Peyer's patch (tissue), 4 donors: Measurements from ENCODE around the gene HAS3. TPM values are rescaled to one million over a fixed set of nuclear protein-coding genes. Genes with fewer than 3 reads are reported as not detected.

Experiments used
- DNase-seq, 3 donors: peaks; one replicate each; pipeline ENCODE4 v3.0.0-alpha.2; 2017 to 2019
- H3K27ac ChIP-seq, 4 donors: fragments of 200-600 bp; sonication (generic); one replicate each; pipeline ENCODE4 v1.5.1; 2016 to 2019
- H3K27me3 ChIP-seq, 2 donors: fragments of 200-600 bp; sonication (generic); one replicate each; pipeline ENCODE4 v1.5.1; 2019
- H3K36me3 ChIP-seq, 3 donors: fragments of 200-600 bp; sonication (generic); one replicate each; pipeline ENCODE4 v1.5.1; 2016 to 2019
- H3K4me1 ChIP-seq, 4 donors: fragments of 200-600 bp; sonication (generic); one replicate each; pipeline ENCODE4 v1.5.1; 2016 to 2019
- H3K4me3 ChIP-seq, 4 donors: fragments of 200-600 bp; sonication (generic); 1 replicate in 3 of 4; 2 replicates in 1 of 4; pipeline ENCODE4 v1.5.1; 2016 to 2019; ENCODE audit warnings: mild to moderate bottlenecking in 1 of 4
- H3K9me3 ChIP-seq, 4 donors: fragments of 200-600 bp; sonication (generic); one replicate each; pipeline ENCODE4 v1.5.1; 2016 to 2019; ENCODE audit warnings: mild to moderate bottlenecking in 1 of 4
- CTCF ChIP-seq, 6 experiments: fragments of 450-650 bp in 4 of 6; fragments of 200-600 bp in 2 of 6; sonication (generic) in 1 of 6; IDR thresholded peaks; one replicate each; pipeline ENCODE4 v1.5.1; 2017 to 2019; ENCODE audit warnings: antibody characterized with exemption in 6 of 6, mild to moderate bottlenecking in 3 of 6, moderate library complexity in 1 of 6
- POLR2A ChIP-seq, 2 donors: fragments of 450-650 bp; IDR thresholded peaks; one replicate each; pipeline ENCODE4 v1.5.1; 2017; ENCODE audit warnings: antibody characterized with exemption in 2 of 2, mild to moderate bottlenecking in 2 of 2, moderate library complexity in 2 of 2
- total RNA-seq, 4 donors: library from RNA; depleted of rRNA; stranded (reverse); fragments of >200 nt; gene quantifications; one replicate each; pipeline ENCODE4 v1.1.0, GENCODE V29; 2016

The HAS3 gene
- total RNA-seq, 4 donors from 2014 or later = 1.1 to 2.5 (median 1.2) TPM

DNA sequence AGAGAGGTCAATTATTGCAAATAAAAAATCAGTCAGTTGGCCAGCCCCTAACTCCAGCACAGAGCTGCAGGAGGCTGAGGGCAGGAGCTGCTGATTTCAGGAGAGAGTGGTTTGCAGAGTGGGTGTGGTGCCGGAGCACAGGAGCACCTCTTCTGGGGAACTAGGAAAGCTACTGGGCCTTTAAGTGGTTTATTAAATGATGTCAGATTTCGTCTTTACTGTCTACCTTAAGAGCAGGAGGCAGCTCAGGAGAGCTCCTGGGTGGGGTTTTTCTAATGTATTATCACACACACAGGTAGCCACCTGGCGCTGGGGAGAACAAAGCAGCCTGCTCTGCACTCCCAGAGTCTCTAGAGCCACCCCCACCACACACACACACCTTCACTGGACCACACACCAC, 11.5 kb upstream of the HAS3 start:
- DNase-seq = no peak
- TF ChIP-seq CTCF (IDR thresholded peaks at IDR 0.05) (no peak), POLR2A (IDR thresholded peaks at IDR 0.05) (no peak)
- Histone ChIP-seq H3K27ac (no peak overlapping the region), H3K9me3 (no peaks in the 10 kb centered on the region), H3K36me3 (no peaks in the 10 kb centered on the region), H3K27me3 (no peaks in the 10 kb centered on the region), H3K4me1 (peaks cover 0 to 8% (median 0%) of the 10 kb centered on the region in 4 donors), H3K4me3 (no peak overlapping the region)

DNA sequence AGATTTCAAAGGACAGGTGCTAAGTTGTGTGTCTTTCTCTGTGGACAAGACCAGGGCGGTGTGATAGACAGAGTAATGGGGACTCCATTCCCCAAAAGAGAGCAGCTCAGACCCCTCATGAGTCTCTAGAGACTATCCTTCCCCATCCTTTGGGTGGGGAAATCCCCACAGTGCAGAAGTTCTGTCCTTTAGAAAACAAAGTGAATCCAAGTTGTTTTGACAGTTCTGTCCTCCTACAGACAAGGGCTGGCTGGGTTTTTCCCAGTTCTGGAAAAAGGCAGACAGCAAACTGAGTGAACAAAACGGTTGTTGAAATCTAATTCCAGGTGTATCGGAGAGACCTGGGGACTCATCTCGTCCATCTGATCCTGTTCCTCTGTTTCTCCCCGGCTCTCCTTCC, 11.0 kb upstream of the HAS3 start:
- no peak overlapping the region for H3K27ac ChIP-seq
- TF ChIP-seq CTCF (IDR thresholded peaks at IDR 0.05) (no peak), POLR2A (IDR thresholded peaks at IDR 0.05) (no peak)
- H3K4me3 ChIP-seq = no peak overlapping the region
- H3K27me3 ChIP-seq = no peaks in the 10 kb centered on the region
- H3K9me3 ChIP-seq = no peaks in the 10 kb centered on the region
- no peak for DNase-seq
- H3K4me1 ChIP-seq = peaks cover 0 to 3% (median 0%) of the 10 kb centered on the region in 4 donors
- no peaks in the 10 kb centered on the region for H3K36me3 ChIP-seq

GRCh38 chr16:69095193-69095592, 10.3 kb upstream of the HAS3 start:
- no peak overlapping the region for H3K4me3 ChIP-seq
- H3K9me3 ChIP-seq = no peaks in the 10 kb centered on the region
- no peak for TF ChIP-seq POLR2A (IDR thresholded peaks at IDR 0.05)
- no peak for TF ChIP-seq CTCF (IDR thresholded peaks at IDR 0.05)
- H3K36me3 ChIP-seq = no peaks in the 10 kb centered on the region
- no peak for DNase-seq
- no peaks in the 10 kb centered on the region for H3K27me3 ChIP-seq
- H3K4me1 ChIP-seq = no peaks in the 10 kb centered on the region
- H3K27ac ChIP-seq = no peak overlapping the region

DNA sequence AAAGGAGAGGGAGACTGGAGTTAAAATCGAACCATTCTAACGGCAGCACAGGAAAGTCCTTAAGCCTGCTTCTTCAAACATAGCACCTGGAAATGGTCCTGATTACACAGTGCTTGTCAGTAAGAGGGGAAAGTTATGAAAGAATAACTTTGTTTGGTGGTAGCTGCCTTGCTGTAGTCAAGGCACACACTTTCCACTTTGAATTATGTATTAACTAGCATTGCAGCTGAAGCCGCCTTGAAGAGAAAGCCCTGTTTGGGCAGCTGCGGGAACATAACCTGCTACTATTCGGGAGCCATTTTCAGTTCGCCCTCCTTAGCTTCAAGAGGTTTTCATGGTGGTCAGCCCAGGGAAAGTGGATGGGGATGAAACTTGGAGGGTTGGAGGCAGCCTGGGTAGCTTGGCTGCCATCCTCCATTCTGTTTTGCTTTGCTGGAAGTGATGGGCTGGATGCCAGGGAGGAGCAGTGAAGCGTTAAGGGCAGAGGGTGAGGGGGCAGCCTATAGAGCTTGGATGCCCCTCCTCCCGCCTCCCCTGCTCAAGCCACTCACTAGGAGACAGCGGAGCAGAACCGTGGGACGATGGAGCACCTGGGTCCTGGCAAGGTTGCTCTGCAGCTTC, 5.3 kb upstream of the HAS3 start:
- Histone ChIP-seq H3K27me3 (no peaks in the 10 kb centered on the region), H3K36me3 (no peaks in the 10 kb centered on the region), H3K4me3 (no peak overlapping the region), H3K27ac (no peak overlapping the region), H3K4me1 (no peaks in the 10 kb centered on the region), H3K9me3 (no peaks in the 10 kb centered on the region)
- DNase-seq = no peak
- TF ChIP-seq POLR2A (IDR thresholded peaks at IDR 0.05) (no peak), CTCF (IDR thresholded peaks at IDR 0.05) (no peak)

- Histone ChIP-seq H3K36me3 (peaks cover 0 to 8% (median 0%) of the 10 kb centered on the region in 3 donors), H3K4me3 (peak overlapping the region; percentile 15 to 55 (median 48)), H3K9me3 (no peaks in the 10 kb centered on the region), H3K27me3 (no peaks in the 10 kb centered on the region), H3K4me1 (peaks cover 5 to 22% (median 12%) of the 10 kb centered on the region in 4 donors), H3K27ac (no peak overlapping the region)
- DNase-seq = no peak
- TF ChIP-seq CTCF (IDR thresholded peaks at IDR 0.05) (no peak), POLR2A (IDR thresholded peaks at IDR 0.05) (no peak)
Measured at GRCh38 chr16:69106491-69107315, 1.2 kb downstream of the HAS3 start.
